ENCODE results near the gene CTNNA3. TPM values are rescaled to one million over a fixed set of nuclear protein-coding genes. Genes with fewer than 3 reads are reported as not detected.

CTNNA3 gene
- total and polyA plus RNA-seq, 5 donors from 2014 or later = not detected

GRCh38 chr10:66239062-66239461 lies 1456.9 kb downstream of the CTNNA3 start:
- no peaks in the 10 kb centered on the region for H3K27me3 ChIP-seq (ENCODE audit: control insufficient read depth, insufficient read depth, low read length)
- ATAC-seq (ENCODE audit: low read depth in 2 of 2) (no peak), DNase-seq (no peak)
- peaks cover 0 to 10% (median 3%) of the 10 kb centered on the region in 7 donors for H3K9me3 Mint-ChIP-seq
- H3K4me3 Mint-ChIP-seq = no peak overlapping the region
- H3K9me3 ChIP-seq (ENCODE audit: control insufficient read depth in 2 of 2, low read length in 2 of 2) = no peaks in the 10 kb centered on the region
- H3K36me3 Mint-ChIP-seq = no peaks in the 10 kb centered on the region
- H3K27ac ChIP-seq (ENCODE audit: insufficient read depth, low read length, poor library complexity, severe bottlenecking) = no peak overlapping the region
- no peak overlapping the region for H3K27ac Mint-ChIP-seq
- H3K4me1 ChIP-seq (ENCODE audit: control insufficient read depth, insufficient read depth, low read length, poor library complexity, severe bottlenecking) = no peaks in the 10 kb centered on the region
- no peaks in the 10 kb centered on the region for H3K27me3 Mint-ChIP-seq
- no peaks in the 10 kb centered on the region for H3K4me1 Mint-ChIP-seq
- no peak overlapping the region for H3K4me3 ChIP-seq (ENCODE audit: low read depth, low read length)
- H3K36me3 ChIP-seq (ENCODE audit: control insufficient read depth, insufficient read depth, low read length) = no peaks in the 10 kb centered on the region

GRCh38 chr10:66238343-66238742 lies 1457.7 kb downstream of the CTNNA3 start:
- Mint-ChIP-seq H3K36me3 (no peaks in the 10 kb centered on the region), H3K4me3 (no peak overlapping the region), H3K27me3 (no peaks in the 10 kb centered on the region), H3K27ac (no peak overlapping the region), H3K9me3 (peaks cover 0 to 10% (median 2%) of the 10 kb centered on the region in 7 donors), H3K4me1 (no peaks in the 10 kb centered on the region)
- DNase-seq (no peak), ATAC-seq (ENCODE audit: low read depth in 2 of 2) (no peak)
- Histone ChIP-seq H3K9me3 (ENCODE audit: control insufficient read depth in 2 of 2, low read length in 2 of 2) (no peaks in the 10 kb centered on the region), H3K36me3 (ENCODE audit: control insufficient read depth, insufficient read depth, low read length) (no peaks in the 10 kb centered on the region), H3K27ac (ENCODE audit: insufficient read depth, low read length, poor library complexity, severe bottlenecking) (no peak overlapping the region), H3K27me3 (ENCODE audit: control insufficient read depth, insufficient read depth, low read length) (no peaks in the 10 kb centered on the region), H3K4me3 (ENCODE audit: low read depth, low read length) (no peak overlapping the region), H3K4me1 (ENCODE audit: control insufficient read depth, insufficient read depth, low read length, poor library complexity, severe bottlenecking) (no peaks in the 10 kb centered on the region)

- ATAC-seq (ENCODE audit: low read depth in 2 of 2) (no peak), DNase-seq (no peak)
- Histone ChIP-seq H3K4me3 (ENCODE audit: low read depth, low read length) (no peak overlapping the region), H3K9me3 (ENCODE audit: control insufficient read depth in 2 of 2, low read length in 2 of 2) (no peaks in the 10 kb centered on the region), H3K4me1 (ENCODE audit: control insufficient read depth, insufficient read depth, low read length, poor library complexity, severe bottlenecking) (no peaks in the 10 kb centered on the region), H3K27ac (ENCODE audit: insufficient read depth, low read length, poor library complexity, severe bottlenecking) (no peak overlapping the region), H3K36me3 (ENCODE audit: control insufficient read depth, insufficient read depth, low read length) (no peaks in the 10 kb centered on the region), H3K27me3 (ENCODE audit: control insufficient read depth, insufficient read depth, low read length) (no peaks in the 10 kb centered on the region)
- Mint-ChIP-seq H3K4me1 (no peaks in the 10 kb centered on the region), H3K4me3 (no peak overlapping the region), H3K27ac (no peak overlapping the region), H3K9me3 (peaks cover 0 to 13% (median 2%) of the 10 kb centered on the region in 7 donors), H3K27me3 (no peaks in the 10 kb centered on the region), H3K36me3 (no peaks in the 10 kb centered on the region)
Measured at GRCh38 chr10:66234872-66235271, 1461.1 kb downstream of the CTNNA3 start.

GRCh38 chr10:66228887-66229286 lies 1467.1 kb downstream of the CTNNA3 start:
- no peak overlapping the region for H3K27ac Mint-ChIP-seq
- no peak overlapping the region for H3K27ac ChIP-seq (ENCODE audit: insufficient read depth, low read length, poor library complexity, severe bottlenecking)
- peak overlapping the region in 1 of 4 donors; percentile 66 for H3K4me3 Mint-ChIP-seq

GRCh38 chr10:66223656-66224055 lies 1472.3 kb downstream of the CTNNA3 start:
- Mint-ChIP-seq H3K4me1 (no peaks in the 10 kb centered on the region), H3K27ac (no peak overlapping the region), H3K4me3 (no peak overlapping the region), H3K27me3 (no peaks in the 10 kb centered on the region), H3K36me3 (no peaks in the 10 kb centered on the region), H3K9me3 (peaks cover 0 to 8% (median 5%) of the 10 kb centered on the region in 7 donors)
- Histone ChIP-seq H3K36me3 (ENCODE audit: control insufficient read depth, insufficient read depth, low read length) (no peaks in the 10 kb centered on the region), H3K9me3 (ENCODE audit: control insufficient read depth in 2 of 2, low read length in 2 of 2) (peaks cover 0 to 4% of the 10 kb centered on the region in 2 experiments), H3K27me3 (ENCODE audit: control insufficient read depth, insufficient read depth, low read length) (no peaks in the 10 kb centered on the region), H3K4me1 (ENCODE audit: control insufficient read depth, insufficient read depth, low read length, poor library complexity, severe bottlenecking) (no peaks in the 10 kb centered on the region), H3K27ac (ENCODE audit: insufficient read depth, low read length, poor library complexity, severe bottlenecking) (no peak overlapping the region), H3K4me3 (ENCODE audit: low read depth, low read length) (no peak overlapping the region)
- ATAC-seq (ENCODE audit: low read depth in 2 of 2) (no peak), DNase-seq (no peak)

More at GRCh38 chr10:66228887-66229286, 1467.1 kb downstream of the CTNNA3 start:
- Histone ChIP-seq H3K27me3 (ENCODE audit: control insufficient read depth, insufficient read depth, low read length) (no peaks in the 10 kb centered on the region), H3K36me3 (ENCODE audit: control insufficient read depth, insufficient read depth, low read length) (no peaks in the 10 kb centered on the region), H3K9me3 (ENCODE audit: control insufficient read depth in 2 of 2, low read length in 2 of 2) (peaks cover 0 to 4% of the 10 kb centered on the region in 2 experiments), H3K4me3 (ENCODE audit: low read depth, low read length) (no peak overlapping the region), H3K4me1 (ENCODE audit: control insufficient read depth, insufficient read depth, low read length, poor library complexity, severe bottlenecking) (no peaks in the 10 kb centered on the region)
- peaks cover 0 to 19% (median 7%) of the 10 kb centered on the region in 7 donors for H3K9me3 Mint-ChIP-seq
- H3K4me1 Mint-ChIP-seq = no peaks in the 10 kb centered on the region
- no peak for ATAC-seq (ENCODE audit: low read depth in 2 of 2)
- DNase-seq = no peak
- no peaks in the 10 kb centered on the region for H3K27me3 Mint-ChIP-seq
- H3K36me3 Mint-ChIP-seq = no peaks in the 10 kb centered on the region

GRCh38 chr10:66222462-66223046 lies 1473.4 kb downstream of the CTNNA3 start:
- Mint-ChIP-seq H3K27me3 (no peaks in the 10 kb centered on the region), H3K27ac (no peak overlapping the region), H3K4me1 (no peaks in the 10 kb centered on the region), H3K4me3 (no peak overlapping the region), H3K36me3 (no peaks in the 10 kb centered on the region), H3K9me3 (peaks cover 0 to 6% (median 4%) of the 10 kb centered on the region in 7 donors)
- H3K36me3 ChIP-seq (ENCODE audit: control insufficient read depth, insufficient read depth, low read length) = no peaks in the 10 kb centered on the region
- no peak overlapping the region for H3K4me3 ChIP-seq (ENCODE audit: low read depth, low read length)
- no peaks in the 10 kb centered on the region for H3K4me1 ChIP-seq (ENCODE audit: control insufficient read depth, insufficient read depth, low read length, poor library complexity, severe bottlenecking)
- no peaks in the 10 kb centered on the region for H3K27me3 ChIP-seq (ENCODE audit: control insufficient read depth, insufficient read depth, low read length)
- ATAC-seq (ENCODE audit: low read depth in 2 of 2) = no peak
- peaks cover 0 to 4% of the 10 kb centered on the region in 2 experiments for H3K9me3 ChIP-seq (ENCODE audit: control insufficient read depth in 2 of 2, low read length in 2 of 2)
- no peak overlapping the region for H3K27ac ChIP-seq (ENCODE audit: insufficient read depth, low read length, poor library complexity, severe bottlenecking)
- no peak for DNase-seq

- Histone ChIP-seq H3K4me3 (ENCODE audit: low read depth, low read length) (no peak overlapping the region), H3K9me3 (ENCODE audit: control insufficient read depth in 2 of 2, low read length in 2 of 2) (no peaks in the 10 kb centered on the region), H3K36me3 (ENCODE audit: control insufficient read depth, insufficient read depth, low read length) (no peaks in the 10 kb centered on the region), H3K4me1 (ENCODE audit: control insufficient read depth, insufficient read depth, low read length, poor library complexity, severe bottlenecking) (no peaks in the 10 kb centered on the region), H3K27me3 (ENCODE audit: control insufficient read depth, insufficient read depth, low read length) (no peaks in the 10 kb centered on the region), H3K27ac (ENCODE audit: insufficient read depth, low read length, poor library complexity, severe bottlenecking) (no peak overlapping the region)
- H3K4me3 Mint-ChIP-seq = no peak overlapping the region
- DNase-seq = no peak
- H3K27ac Mint-ChIP-seq = no peak overlapping the region
- H3K27me3 Mint-ChIP-seq = no peaks in the 10 kb centered on the region
- ATAC-seq (ENCODE audit: low read depth in 2 of 2) = no peak
- H3K9me3 Mint-ChIP-seq = peaks cover 0 to 10% (median 2%) of the 10 kb centered on the region in 7 donors
- H3K4me1 Mint-ChIP-seq = no peaks in the 10 kb centered on the region
- H3K36me3 Mint-ChIP-seq = no peaks in the 10 kb centered on the region
Measured at GRCh38 chr10:66218981-66219587, 1476.9 kb downstream of the CTNNA3 start.

GRCh38 chr10:66218289-66218688 lies 1477.7 kb downstream of the CTNNA3 start:
- H3K27ac ChIP-seq (ENCODE audit: insufficient read depth, low read length, poor library complexity, severe bottlenecking) = no peak overlapping the region
- ATAC-seq (ENCODE audit: low read depth in 2 of 2) = no peak
- Mint-ChIP-seq H3K27ac (no peak overlapping the region), H3K4me1 (no peaks in the 10 kb centered on the region), H3K9me3 (peaks cover 0 to 10% (median 2%) of the 10 kb centered on the region in 7 donors), H3K27me3 (no peaks in the 10 kb centered on the region), H3K4me3 (no peak overlapping the region), H3K36me3 (no peaks in the 10 kb centered on the region)
- DNase-seq = no peak
- H3K27me3 ChIP-seq (ENCODE audit: control insufficient read depth, insufficient read depth, low read length) = no peaks in the 10 kb centered on the region
- no peaks in the 10 kb centered on the region for H3K4me1 ChIP-seq (ENCODE audit: control insufficient read depth, insufficient read depth, low read length, poor library complexity, severe bottlenecking)
- H3K4me3 ChIP-seq (ENCODE audit: low read depth, low read length) = no peak overlapping the region
- H3K9me3 ChIP-seq (ENCODE audit: control insufficient read depth in 2 of 2, low read length in 2 of 2) = no peaks in the 10 kb centered on the region
- no peaks in the 10 kb centered on the region for H3K36me3 ChIP-seq (ENCODE audit: control insufficient read depth, insufficient read depth, low read length)
